ENCODE data around the gene ATAD1. TPM values are rescaled to one million over a fixed set of nuclear protein-coding genes. Genes with fewer than 3 reads are reported as not detected.
A peak's percentile ranks its signal among the peaks of the same experiment; 100 is the strongest.

ATAD1 gene
- total RNA-seq, 1 experiment from 2014 or later = 46.7 TPM

DNA sequence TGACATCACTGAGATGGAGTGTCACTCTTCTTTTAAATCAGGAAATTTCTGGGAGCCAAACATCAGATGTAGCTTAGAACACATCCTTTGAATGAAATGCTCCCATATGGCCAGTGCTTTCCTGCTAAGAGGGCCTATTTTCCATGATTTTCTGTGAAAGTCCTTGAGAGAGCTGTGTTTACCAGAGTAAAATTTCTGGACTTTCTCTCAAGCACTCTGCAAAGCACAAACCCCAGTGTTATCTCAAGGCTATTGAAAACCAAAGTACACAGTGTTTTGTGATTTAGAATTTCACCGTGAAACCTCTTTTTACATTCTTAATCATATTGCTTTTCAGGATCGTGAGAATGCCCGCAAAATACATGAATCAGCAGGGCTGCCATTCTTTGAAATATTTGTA is 104.3 kb downstream of the ATAD1 start:
- ChIA-PET CTCF (interaction anchor here (1.8 kb wide), 1 partner anchor 21 kb away, joined by 4 read pairs; no protein-coding TSS in a partner anchor), POLR2A (no interaction called here)
- ATAC-seq (no peak), DNase-seq (ENCODE audit: low spot score) (no peak)
- Mint-ChIP-seq H3K27me3 (ENCODE audit: low read depth) (no peaks in the 10 kb centered on the region), H3K4me1 (peaks cover 19% of the 10 kb centered on the region), H3K4me3 (no peak overlapping the region), H3K9me3 (no peaks in the 10 kb centered on the region), H3K27ac (peak overlapping the region; percentile 74), H3K36me3 (peaks cover 32% of the 10 kb centered on the region)
- TF ChIP-seq GABPB1 (CRISPR knock-in tag; IDR thresholded peaks at IDR 0.05) = no peak
- no peak for TF ChIP-seq GTF2I (CRISPR knock-in tag; conservative IDR thresholded peaks at IDR 0.05)
- TF ChIP-seq NR1H2 (CRISPR knock-in tag; IDR thresholded peaks at IDR 0.05) = no peak
- TF ChIP-seq, protein P1, sequence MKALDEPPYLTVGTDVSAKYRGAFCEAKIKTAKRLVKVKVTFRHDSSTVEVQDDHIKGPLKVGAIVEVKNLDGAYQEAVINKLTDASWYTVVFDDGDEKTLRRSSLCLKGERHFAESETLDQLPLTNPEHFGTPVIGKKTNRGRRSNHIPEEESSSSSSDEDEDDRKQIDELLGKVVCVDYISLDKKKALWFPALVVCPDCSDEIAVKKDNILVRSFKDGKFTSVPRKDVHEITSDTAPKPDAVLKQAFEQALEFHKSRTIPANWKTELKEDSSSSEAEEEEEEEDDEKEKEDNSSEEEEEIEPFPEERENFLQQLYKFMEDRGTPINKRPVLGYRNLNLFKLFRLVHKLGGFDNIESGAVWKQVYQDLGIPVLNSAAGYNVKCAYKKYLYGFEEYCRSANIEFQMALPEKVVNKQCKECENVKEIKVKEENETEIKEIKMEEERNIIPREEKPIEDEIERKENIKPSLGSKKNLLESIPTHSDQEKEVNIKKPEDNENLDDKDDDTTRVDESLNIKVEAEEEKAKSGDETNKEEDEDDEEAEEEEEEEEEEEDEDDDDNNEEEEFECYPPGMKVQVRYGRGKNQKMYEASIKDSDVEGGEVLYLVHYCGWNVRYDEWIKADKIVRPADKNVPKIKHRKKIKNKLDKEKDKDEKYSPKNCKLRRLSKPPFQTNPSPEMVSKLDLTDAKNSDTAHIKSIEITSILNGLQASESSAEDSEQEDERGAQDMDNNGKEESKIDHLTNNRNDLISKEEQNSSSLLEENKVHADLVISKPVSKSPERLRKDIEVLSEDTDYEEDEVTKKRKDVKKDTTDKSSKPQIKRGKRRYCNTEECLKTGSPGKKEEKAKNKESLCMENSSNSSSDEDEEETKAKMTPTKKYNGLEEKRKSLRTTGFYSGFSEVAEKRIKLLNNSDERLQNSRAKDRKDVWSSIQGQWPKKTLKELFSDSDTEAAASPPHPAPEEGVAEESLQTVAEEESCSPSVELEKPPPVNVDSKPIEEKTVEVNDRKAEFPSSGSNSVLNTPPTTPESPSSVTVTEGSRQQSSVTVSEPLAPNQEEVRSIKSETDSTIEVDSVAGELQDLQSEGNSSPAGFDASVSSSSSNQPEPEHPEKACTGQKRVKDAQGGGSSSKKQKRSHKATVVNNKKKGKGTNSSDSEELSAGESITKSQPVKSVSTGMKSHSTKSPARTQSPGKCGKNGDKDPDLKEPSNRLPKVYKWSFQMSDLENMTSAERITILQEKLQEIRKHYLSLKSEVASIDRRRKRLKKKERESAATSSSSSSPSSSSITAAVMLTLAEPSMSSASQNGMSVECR (CRISPR knock-in tag; IDR thresholded peaks at IDR 0.05; ENCODE audit: borderline replicate concordance) = no peak
- no peak for TF ChIP-seq ELF4 (CRISPR knock-in tag; IDR thresholded peaks at IDR 0.05; ENCODE audit: low read depth)
- TF ChIP-seq, protein P2, sequence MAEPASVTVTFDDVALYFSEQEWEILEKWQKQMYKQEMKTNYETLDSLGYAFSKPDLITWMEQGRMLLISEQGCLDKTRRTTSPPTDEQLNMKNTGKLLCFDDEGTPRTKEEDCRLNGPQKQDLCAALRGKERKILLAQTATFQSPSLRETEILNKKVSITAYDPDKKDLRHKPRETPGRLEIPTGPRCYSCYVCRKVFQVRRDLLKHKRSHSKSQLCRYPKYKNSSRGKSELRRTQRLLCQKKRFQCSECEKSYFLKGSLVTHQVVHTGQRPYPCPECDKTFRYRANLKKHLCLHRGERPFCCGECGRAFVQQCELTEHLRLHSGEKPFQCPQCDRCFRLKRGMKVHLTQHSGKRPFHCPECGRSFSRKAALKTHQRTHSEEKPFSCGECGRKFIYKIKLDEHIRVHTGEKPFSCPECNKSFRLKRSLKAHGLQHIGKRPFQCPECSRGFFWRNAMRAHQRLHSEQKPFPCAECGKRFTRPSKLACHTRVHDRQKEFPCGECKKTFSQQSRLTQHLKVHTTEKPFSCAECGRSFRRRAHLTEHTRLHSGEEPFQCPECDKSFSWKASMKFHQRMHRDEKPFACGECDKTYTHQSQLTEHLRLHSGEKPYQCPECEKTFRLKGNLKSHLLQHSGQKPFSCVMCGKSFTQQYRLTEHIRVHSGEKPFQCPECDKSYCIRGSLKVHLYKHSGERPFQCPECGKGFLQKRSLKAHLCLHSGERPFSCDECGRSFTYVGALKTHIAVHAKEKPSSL (CRISPR knock-in tag; conservative IDR thresholded peaks at IDR 0.05) = no peak
- no peak for TF ChIP-seq OVOL2 (CRISPR knock-in tag; IDR thresholded peaks at IDR 0.05; ENCODE audit: borderline replicate concordance)
- TF ChIP-seq, protein P3, sequence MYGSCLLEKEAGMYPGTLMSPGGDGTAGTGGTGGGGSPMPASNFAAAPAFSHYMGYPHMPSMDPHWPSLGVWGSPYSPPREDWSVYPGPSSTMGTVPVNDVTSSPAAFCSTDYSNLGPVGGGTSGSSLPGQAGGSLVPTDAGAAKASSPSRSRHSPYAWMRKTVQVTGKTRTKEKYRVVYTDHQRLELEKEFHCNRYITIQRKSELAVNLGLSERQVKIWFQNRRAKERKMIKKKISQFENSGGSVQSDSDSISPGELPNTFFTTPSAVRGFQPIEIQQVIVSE (CRISPR knock-in tag; IDR thresholded peaks at IDR 0.05; ENCODE audit: borderline replicate concordance) = no peak
- no peak for TF ChIP-seq ZNF396 (CRISPR knock-in tag; IDR thresholded peaks at IDR 0.05; ENCODE audit: borderline replicate concordance)
- no peak for TF ChIP-seq SP1 (CRISPR knock-in tag; conservative IDR thresholded peaks at IDR 0.05)
- TF ChIP-seq, protein P4, sequence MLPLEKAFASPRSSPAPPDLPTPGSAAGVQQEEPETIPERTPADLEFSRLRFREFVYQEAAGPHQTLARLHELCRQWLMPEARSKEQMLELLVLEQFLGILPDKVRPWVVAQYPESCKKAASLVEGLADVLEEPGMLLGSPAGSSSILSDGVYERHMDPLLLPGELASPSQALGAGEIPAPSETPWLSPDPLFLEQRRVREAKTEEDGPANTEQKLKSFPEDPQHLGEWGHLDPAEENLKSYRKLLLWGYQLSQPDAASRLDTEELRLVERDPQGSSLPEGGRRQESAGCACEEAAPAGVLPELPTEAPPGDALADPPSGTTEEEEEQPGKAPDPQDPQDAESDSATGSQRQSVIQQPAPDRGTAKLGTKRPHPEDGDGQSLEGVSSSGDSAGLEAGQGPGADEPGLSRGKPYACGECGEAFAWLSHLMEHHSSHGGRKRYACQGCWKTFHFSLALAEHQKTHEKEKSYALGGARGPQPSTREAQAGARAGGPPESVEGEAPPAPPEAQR (CRISPR knock-in tag; IDR thresholded peaks at IDR 0.05) = no peak
- TF ChIP-seq ZNF416 (CRISPR knock-in tag; IDR thresholded peaks at IDR 0.05) = no peak

DNA sequence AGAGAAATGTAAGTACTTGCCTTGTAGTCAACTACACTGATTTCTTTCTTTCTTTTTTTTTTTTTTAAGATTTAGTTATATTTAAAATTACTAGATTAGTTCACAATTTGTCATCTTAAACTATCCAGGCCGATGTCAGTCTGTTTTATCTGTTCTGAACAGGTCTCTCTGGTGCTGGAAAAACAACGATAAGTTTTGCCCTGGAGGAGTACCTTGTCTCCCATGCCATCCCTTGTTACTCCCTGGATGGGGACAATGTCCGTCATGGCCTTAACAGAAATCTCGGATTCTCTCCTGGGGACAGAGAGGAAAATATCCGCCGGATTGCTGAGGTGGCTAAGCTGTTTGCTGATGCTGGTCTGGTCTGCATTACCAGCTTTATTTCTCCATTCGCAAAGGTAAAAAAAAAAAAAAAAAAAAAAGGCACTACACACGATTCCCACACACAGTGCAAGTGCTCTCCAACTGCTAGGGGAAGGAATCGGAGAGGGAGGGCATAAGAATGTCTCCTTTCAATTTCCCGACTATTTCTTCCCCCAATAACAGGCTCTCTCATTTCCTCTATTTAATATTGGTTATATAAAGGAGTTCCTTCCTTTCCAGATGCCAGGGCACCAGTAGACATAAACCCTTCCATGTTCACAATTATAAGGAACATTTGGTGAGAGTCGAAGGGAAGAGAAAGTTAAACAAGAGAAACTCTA is 105.0 kb downstream of the ATAD1 start:
- 0 out of 2 replicates have a peak, but pooled peaks have one; percentile 24 for ATAC-seq
- Mint-ChIP-seq H3K27me3 (ENCODE audit: low read depth) (no peaks in the 10 kb centered on the region), H3K4me1 (peaks cover 19% of the 10 kb centered on the region), H3K36me3 (peaks cover 32% of the 10 kb centered on the region), H3K9me3 (no peaks in the 10 kb centered on the region), H3K4me3 (no peak overlapping the region), H3K27ac (peak overlapping the region; percentile 74)
- ChIA-PET POLR2A (no interaction called here), CTCF (interaction anchor here (1.8 kb wide), 1 partner anchor 22 kb away, joined by 4 read pairs; no protein-coding TSS in a partner anchor)
- DNase-seq (ENCODE audit: low spot score) = no peak
- TF ChIP-seq, protein P5, sequence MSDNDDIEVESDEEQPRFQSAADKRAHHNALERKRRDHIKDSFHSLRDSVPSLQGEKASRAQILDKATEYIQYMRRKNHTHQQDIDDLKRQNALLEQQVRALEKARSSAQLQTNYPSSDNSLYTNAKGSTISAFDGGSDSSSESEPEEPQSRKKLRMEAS (CRISPR knock-in tag; IDR thresholded peaks at IDR 0.05) = no peak
- no peak for TF ChIP-seq ETV6 (CRISPR knock-in tag; IDR thresholded peaks at IDR 0.05)
- TF ChIP-seq, protein P6, sequence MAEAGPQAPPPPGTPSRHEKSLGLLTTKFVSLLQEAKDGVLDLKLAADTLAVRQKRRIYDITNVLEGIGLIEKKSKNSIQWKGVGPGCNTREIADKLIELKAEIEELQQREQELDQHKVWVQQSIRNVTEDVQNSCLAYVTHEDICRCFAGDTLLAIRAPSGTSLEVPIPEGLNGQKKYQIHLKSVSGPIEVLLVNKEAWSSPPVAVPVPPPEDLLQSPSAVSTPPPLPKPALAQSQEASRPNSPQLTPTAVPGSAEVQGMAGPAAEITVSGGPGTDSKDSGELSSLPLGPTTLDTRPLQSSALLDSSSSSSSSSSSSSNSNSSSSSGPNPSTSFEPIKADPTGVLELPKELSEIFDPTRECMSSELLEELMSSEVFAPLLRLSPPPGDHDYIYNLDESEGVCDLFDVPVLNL (CRISPR knock-in tag; IDR thresholded peaks at IDR 0.05; ENCODE audit: borderline replicate concordance, low read depth) = no peak
- TF ChIP-seq ZNF416 (CRISPR knock-in tag; IDR thresholded peaks at IDR 0.05) = no peak
- TF ChIP-seq, protein P7, sequence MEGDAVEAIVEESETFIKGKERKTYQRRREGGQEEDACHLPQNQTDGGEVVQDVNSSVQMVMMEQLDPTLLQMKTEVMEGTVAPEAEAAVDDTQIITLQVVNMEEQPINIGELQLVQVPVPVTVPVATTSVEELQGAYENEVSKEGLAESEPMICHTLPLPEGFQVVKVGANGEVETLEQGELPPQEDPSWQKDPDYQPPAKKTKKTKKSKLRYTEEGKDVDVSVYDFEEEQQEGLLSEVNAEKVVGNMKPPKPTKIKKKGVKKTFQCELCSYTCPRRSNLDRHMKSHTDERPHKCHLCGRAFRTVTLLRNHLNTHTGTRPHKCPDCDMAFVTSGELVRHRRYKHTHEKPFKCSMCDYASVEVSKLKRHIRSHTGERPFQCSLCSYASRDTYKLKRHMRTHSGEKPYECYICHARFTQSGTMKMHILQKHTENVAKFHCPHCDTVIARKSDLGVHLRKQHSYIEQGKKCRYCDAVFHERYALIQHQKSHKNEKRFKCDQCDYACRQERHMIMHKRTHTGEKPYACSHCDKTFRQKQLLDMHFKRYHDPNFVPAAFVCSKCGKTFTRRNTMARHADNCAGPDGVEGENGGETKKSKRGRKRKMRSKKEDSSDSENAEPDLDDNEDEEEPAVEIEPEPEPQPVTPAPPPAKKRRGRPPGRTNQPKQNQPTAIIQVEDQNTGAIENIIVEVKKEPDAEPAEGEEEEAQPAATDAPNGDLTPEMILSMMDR (IDR thresholded peaks at IDR 0.05) = no peak
- TF ChIP-seq, protein P8, sequence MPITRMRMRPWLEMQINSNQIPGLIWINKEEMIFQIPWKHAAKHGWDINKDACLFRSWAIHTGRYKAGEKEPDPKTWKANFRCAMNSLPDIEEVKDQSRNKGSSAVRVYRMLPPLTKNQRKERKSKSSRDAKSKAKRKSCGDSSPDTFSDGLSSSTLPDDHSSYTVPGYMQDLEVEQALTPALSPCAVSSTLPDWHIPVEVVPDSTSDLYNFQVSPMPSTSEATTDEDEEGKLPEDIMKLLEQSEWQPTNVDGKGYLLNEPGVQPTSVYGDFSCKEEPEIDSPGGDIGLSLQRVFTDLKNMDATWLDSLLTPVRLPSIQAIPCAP (CRISPR knock-in tag; IDR thresholded peaks at IDR 0.05) = no peak
- no peak for TF ChIP-seq CREB1 (CRISPR knock-in tag; IDR thresholded peaks at IDR 0.05)
- no peak for TF ChIP-seq KAT7 (CRISPR knock-in tag; IDR thresholded peaks at IDR 0.05; ENCODE audit: borderline replicate concordance)
- TF ChIP-seq HMGA2 (CRISPR knock-in tag; IDR thresholded peaks at IDR 0.05) = no peak
- no peak for TF ChIP-seq ZNF423 (CRISPR knock-in tag; IDR thresholded peaks at IDR 0.05)

Data from WTC11 (cell line).